Amniotic stem cell (primary cell): ENCODE results near the gene C3orf85.
"Not testable (repeated sequence)": the region's sequence is repeated elsewhere in the genome, so short reads cannot be mapped to it uniquely, and the experiment has no call there.

Experiments used
- DNase-seq: peaks from one replicate; lab custom pipeline; 2025; lab: John Stamatoyannopoulos, UW

Gene C3orf85

GRCh38 chr3:109136523-109136922 lies at the start of gene C3orf85:
Gene C3orf85 (plus strand): TSS chr3:109136719. CDS start chr3:109136848, 129 bp downstream.
- DNase-seq: no peak

GRCh38 chr3:109089265-109089664 lies 47.3 kb upstream of the C3orf85 start:
- DNase-seq: no peak

- DNase-seq: no peak
Measured at GRCh38 chr3:109091846-109092245, 44.7 kb upstream of the C3orf85 start.

GRCh38 chr3:109093561-109093960 lies 43.0 kb upstream of the C3orf85 start:
- no peak for DNase-seq

- no peak for DNase-seq
Measured at GRCh38 chr3:109095166-109095565, 41.4 kb upstream of the C3orf85 start.

GRCh38 chr3:109098079-109098644 lies 38.4 kb upstream of the C3orf85 start:
- no peak for DNase-seq

- no peak for DNase-seq
Measured at GRCh38 chr3:109109574-109109973, 26.9 kb upstream of the C3orf85 start.

- no peak for DNase-seq
Measured at GRCh38 chr3:109112946-109113760, 23.4 kb upstream of the C3orf85 start.

GRCh38 chr3:109114746-109115145 lies 21.8 kb upstream of the C3orf85 start:
- DNase-seq: no peak

- DNase-seq: no peak
Measured at GRCh38 chr3:109115451-109115850, 21.1 kb upstream of the C3orf85 start.

GRCh38 chr3:109116031-109116430 lies 20.5 kb upstream of the C3orf85 start:
- no peak for DNase-seq

GRCh38 chr3:109117939-109118338 lies 18.6 kb upstream of the C3orf85 start, which contains the start of gene MORC1:
Gene MORC1 (minus strand): TSS chr3:109118134. CDS start chr3:109118059, 75 bp downstream.
- no peak for DNase-seq

- no peak for DNase-seq
Measured at GRCh38 chr3:109118584-109118983, 17.9 kb upstream of the C3orf85 start.

GRCh38 chr3:109122690-109123089 lies 13.8 kb upstream of the C3orf85 start:
- no peak for DNase-seq

- DNase-seq: no peak
Measured at GRCh38 chr3:109125902-109126301, 10.6 kb upstream of the C3orf85 start.

GRCh38 chr3:109127553-109127952 lies 9.0 kb upstream of the C3orf85 start:
- no peak for DNase-seq

- DNase-seq: no peak
Measured at GRCh38 chr3:109131276-109131675, 5.2 kb upstream of the C3orf85 start.

- DNase-seq: no peak
Measured at GRCh38 chr3:109132801-109133473, 3.6 kb upstream of the C3orf85 start.

GRCh38 chr3:109133474-109133816 lies 3.1 kb upstream of the C3orf85 start:
- not testable (repeated sequence) for DNase-seq

- DNase-seq: no peak
Measured at GRCh38 chr3:109137761-109138160, 1.2 kb downstream of the C3orf85 start.

GRCh38 chr3:109140318-109140717 lies 3.8 kb downstream of the C3orf85 start:
- no peak for DNase-seq

- no peak for DNase-seq
Measured at GRCh38 chr3:109143646-109144045, 7.1 kb downstream of the C3orf85 start.

- DNase-seq: no peak
Measured at GRCh38 chr3:109149078-109149477, 12.6 kb downstream of the C3orf85 start.
